ENCODE results near the gene LILRA5.
"Not testable (repeated sequence)": the region's sequence is repeated elsewhere in the genome, so short reads cannot be mapped to it uniquely, and the experiment has no call there.

LILRA5 gene

DNA sequence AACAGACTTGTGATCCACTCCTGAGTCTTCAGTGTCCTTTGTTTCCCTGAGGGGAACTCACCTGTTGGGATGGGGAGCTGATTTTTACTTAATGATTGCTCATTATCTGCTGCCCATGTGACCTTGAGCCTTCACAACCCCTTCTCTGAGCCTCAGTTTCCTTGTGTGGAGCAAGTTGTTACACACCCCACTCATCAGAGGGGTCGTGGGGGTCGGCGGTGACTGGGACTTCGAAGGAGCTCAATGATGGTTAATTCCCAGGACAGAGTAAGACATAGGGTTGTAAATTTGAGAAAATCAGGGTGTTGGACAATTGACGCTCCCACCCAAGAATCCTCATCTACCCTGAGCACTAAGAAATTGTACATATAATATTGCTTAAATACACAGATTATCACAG is 13.5 kb downstream of the LILRA5 start:
- no peak for DNase-seq

DNA sequence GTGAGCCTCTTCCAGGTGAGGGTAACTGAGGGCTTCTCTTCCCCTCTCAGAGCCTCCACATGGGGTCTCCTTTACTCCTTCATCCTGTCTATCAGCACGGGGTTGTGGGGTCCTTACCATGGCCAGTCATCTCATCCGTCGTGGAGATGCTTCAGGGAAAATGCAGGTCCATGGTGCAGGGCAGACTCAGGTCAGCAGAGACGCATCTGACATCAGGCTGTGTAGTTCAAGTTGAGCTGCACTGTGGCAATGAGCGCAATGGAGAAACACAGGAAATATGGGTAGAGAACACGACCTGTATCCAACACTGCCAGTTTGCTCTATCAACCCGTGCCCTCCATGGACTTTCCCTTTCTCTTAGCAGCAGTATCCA is 13.9 kb downstream of the LILRA5 start:
- DNase-seq, result no peak

DNA sequence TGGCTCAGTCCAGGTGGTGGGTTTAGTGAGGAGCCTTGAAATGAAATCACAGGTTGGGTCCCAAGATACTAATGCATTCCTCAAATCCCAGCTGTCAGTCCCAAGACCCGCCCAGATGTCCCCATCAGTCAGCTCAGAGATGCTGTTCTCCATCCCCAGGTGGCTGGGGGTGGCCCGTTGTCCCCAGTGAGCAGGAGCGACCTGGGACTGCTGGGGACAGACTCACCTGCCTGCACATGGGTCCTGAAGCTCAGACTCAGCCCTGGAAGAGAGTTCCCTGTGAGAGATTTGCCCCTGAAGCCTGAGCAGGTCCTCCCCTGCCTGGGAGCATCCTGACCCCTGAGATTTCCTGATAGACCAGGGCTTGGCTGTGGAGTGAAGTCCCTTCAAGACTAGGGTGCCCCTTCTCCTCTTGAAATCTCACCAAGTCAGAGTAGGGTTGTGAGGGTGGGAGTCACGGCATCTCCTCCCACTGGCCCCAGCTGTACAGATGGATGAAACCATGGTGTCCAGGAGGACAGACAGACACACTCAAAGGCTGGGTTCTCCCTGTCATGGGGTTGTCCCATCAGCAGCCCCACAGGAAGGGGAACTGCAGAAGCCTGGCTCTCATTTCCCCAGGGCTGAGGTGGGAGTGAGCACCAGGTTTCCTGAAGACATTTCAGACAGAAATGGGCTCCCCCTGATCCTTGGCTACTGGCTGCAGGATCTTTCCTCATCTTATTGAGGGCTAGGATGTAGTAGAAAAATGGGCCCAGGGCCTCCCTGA is 14.4 kb downstream of the LILRA5 start:
- DNase-seq, result no peak

DNA sequence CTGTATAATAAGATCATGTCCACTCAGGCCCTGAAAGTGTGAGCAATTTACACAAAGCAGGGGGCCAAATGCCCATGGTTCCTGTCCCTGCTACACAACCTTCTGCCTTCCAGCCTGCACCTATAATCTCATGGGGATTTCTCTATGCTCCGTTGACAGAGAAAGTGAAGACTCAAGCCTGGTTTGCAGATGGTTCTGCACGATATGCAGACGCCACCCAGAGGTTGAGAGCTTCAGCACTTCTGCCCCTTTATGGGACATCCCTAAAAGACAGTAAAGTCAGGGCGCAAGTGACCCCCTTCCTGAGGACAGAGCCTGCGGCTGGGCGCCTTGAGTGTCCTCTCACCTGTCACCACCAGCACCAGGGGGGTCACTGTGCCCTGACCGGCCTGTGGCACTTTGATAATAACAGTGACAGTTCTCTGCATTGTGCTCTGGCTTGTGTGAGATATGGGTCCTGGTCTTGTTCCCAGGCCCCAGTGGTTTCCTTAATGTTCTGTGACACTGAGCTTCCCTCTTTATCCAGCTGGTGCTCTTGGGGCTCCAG is 15.1 kb downstream of the LILRA5 start:
- no peak for DNase-seq

DNA sequence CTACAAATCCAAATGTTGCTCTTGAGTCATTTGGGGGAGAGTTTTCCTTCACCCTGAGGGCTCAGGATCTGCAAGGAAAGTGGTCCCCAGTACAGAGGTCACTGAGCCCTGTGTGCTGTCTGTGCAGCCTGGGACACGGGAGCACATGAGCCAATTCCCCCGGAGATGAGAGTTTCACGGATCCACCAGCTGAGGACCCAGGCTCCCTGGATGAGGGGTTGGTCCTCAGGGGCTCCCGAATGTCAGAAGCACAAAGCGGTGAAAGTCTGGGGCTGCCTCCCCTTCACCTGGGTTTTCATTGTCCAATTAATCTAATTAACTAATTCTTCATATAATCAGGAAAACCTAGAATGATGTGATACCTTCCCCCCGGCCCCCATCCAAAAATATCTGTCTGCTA is 18.4 kb downstream of the LILRA5 start:
- DNase-seq, result no peak

DNA sequence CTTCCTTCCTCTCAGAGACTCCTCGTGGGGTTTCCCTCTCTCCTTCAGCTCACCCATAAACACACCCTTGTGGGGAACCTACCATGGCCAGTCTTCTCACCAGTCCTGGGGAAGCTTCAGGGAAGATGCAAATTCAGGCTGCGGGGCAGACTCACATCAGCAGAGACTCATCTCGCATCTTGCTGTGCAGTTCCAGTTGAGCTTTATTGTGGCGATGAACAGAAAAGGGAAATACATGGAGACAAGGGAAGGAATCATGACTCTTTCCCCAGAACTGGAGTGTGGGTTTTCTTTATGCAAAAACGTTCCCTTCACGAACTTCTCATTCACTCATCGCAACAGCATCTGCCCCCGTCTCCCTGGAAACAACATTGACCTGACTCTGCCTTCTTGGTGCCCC is 23.8 kb downstream of the LILRA5 start:
- DNase-seq, result not testable (repeated sequence)

DNA sequence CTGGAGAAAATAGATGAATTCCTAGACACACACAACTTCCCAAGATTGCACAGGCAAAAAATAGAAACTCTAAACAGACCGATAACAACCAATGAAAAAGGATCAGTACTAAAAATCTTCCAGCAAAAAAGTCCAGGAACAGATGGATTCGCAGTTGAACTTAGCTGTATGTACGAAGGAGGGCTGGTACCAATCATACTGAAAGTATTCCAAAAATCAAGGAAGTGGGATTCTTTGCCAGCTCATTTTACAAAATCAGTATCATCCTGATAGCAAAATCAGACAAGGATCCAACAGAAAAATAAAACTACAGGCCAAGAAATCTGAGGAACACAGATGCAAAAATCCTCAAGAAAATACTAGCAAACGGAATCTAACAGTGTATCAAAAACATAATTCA is 25.5 kb downstream of the LILRA5 start:
- DNase-seq, result peak; percentile 72

DNA sequence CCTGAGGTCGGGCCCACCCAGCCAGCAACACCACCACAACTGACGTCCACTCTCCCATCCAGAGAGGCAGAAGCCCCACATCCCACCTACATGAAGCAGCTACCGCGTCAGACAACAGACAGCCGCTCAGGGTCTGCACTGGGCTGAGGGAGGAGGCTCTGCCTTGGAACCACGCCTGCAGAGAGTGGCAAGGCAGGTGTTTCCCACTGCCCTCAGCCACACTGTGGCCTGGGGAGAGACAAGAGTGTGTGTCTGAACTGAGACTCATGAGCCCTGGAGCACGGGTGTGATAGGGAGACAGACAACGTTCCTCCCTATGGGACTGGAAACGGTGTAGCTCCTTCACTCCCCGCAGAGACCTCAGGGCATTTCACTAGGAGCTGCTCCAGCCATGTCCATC is 26.7 kb downstream of the LILRA5 start:
- not testable (repeated sequence) for DNase-seq

DNA sequence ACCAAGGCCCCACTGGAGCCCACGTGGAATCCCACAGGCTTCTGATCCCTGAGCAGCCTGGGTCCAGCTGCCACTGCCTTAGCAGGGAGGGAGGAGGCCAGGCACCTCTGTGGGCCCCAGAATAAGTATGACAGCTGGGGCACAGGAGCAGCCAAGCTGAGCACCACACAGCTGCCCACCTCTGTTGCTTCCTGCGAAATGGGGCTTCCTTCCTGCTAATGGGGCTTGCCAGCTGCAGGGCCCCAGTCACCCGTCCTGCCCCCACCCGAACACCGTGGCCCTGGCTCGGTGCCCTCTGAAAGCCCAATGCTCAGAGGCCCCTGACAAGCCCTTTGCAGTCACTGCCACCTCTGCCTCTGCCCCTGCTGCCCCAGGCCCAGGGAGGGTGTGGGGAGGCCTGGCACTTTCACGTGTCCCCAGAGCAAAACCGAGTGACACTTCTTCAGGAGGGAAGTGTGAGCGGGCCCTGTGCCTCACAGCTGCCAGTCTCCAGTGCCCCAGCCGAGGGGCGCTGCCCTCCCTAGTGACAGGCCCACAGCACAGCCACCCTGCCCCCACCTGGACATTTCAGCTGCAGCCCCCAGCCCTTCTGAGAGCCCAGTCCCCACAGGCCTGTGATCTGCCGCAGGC is 27.4 kb downstream of the LILRA5 start:
- not testable (repeated sequence) for DNase-seq

DNA sequence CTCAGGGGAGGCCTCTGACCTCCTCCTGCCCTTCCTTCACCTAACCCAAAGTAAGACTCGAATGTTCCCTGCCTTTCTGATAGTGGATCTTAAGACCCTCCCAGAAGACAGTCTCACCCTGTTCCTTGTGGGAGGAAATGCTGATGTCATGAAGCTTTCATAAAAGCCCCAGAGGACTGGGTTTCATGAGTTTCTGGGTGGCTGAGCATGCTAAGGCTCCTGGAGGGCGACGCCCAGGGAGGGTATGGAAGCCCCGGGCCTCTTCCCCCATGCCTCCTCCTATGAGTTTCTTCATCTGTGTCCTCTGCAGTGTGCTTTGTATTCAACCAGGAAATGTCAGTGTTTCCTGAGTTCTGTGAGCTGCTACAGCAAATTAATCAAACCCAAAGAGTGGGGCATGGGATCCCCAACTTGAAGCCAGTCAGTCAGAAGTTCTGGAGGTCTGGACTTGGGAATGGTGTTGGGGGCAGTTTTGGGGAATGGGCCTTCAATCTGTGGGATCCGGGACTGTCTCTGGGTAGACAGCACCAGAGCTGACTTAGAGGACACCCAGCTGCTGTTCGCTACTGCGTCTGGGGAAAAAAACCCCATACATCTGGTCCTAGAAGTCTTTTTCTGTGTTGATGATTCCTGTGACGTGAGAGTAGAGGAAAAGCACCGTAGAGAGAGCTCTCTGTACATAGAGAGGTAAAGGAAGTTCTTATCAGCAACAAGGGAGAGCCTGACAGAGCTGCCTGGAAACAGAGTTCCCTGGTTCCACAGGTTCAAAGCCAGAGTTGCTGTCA is 30.1 kb downstream of the LILRA5 start:
- no peak for DNase-seq

DNA sequence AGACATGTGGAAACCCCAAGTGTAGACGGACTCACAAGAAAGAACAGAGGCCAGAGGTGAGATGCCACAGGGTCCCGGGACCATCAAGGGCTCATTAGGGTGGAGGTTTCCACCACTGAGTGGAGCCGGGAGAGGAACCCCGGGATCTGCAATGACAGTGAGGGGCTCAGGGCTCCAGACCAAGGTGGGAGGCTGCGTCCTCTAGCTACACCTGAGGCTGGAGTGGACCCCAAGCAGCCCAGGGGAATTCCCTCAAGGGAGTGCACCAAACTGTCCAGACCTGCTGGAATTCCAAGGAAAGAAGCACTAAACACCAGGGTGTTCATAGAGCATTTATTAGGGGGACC is 31.3 kb downstream of the LILRA5 start:
- not testable (repeated sequence) for DNase-seq

DNA sequence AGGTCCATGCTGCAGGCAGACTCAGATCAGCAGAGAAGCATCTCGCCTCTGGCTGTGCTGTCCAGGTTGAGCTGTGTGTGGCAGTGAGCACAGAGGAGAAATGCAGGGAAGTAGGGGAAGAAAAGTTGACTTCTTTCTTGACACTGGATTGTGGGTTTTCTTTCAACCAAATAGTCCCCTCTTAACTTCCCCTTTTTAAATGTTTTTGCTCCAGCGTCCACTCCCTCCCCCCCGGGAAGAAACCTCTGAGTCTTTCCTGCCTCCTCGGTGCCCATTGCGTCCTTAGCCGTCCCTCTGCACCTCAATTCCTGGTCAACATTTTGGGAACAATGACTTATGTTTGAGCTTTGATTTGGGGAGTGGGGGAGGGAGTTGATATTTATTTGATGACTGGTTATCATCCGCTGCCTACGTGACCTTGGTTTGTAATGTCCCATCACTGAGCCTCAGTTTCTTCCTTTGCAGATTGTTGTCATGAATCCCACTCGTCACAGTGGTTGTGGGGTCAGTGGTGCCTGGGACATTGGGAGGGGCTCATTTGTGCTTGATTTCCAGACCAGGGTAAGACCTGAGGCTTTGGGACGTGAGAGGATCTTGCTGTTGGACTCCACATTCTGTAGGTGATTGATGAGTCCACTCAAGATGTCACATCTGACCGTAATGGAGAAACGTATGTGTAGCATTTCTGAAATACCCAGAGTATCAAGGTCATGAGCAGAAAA is 31.8 kb downstream of the LILRA5 start, which contains the start of gene LILRB2:
LILRB2 (minus strand) TSS at position 104 of the 722 bp plus-strand sequence. CDS start 614 bp downstream, outside the sequence.
- no peak for DNase-seq

DNA sequence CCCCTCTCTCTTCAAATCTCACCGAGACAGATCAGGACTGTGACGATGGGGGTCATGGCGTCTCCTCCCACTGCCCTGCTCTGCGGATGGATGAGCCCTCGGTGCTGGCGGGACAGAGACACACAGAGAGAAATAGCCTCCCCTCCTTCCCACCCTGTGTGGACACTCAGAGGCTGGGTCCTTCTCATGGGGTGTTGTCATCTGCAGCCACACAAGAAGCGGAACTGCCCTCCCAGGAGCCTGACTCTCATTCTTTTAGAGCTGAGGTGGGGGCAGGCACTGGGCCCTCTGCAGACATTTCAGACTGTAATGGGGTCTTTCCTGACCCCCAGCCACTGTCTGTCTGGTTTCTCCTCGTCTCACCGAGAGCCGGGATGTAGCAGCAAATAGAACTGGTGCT is 32.5 kb downstream of the LILRA5 start:
- not testable (repeated sequence) for DNase-seq

DNA sequence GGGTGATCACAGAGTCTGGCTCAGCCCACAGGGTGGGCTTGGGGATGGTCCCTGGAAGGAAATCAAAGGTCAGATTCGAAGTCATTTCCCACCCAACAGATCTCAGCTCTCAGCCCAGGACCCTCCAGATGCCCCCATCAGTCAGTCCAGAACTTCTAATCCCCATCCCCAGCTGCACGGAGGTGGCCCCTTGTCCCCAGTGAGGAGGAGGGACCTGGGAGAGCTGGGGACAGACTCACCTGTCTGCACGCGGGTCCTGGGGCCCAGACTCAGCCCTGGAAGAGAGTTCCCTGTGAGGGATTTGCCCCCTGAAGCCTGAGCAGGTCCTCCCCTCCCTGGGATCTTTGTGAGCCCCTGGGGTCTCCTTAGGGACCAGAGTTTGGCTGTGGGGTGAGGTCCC is 32.9 kb downstream of the LILRA5 start:
- not testable (repeated sequence) for DNase-seq

DNA sequence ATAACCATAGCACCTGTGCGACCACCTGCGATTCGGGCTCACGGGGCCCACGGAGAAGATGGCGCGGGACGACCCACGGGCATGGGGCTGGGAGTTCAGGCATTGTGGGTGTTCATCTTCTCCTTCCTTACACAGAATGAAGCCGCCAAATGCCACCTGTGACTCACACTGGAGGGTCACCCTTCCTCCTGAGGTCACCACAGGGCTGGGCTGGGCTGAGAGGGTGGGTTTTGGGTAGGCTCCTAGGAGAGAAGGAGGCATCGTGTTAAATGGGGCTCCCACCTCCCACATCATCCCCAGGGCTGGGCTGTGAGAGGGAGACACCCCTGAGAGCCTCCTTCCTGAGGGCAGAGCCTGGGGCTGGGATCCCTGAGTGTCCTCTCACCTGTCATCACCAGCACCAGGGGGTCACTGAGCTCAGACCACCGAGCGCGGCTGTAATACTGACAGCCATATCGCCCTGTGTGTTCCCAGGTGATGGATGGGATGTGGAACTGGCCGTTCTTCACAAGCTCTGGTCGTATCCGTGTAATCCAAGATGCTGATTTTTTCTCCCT is 33.5 kb downstream of the LILRA5 start:
- DNase-seq, result no peak

DNA sequence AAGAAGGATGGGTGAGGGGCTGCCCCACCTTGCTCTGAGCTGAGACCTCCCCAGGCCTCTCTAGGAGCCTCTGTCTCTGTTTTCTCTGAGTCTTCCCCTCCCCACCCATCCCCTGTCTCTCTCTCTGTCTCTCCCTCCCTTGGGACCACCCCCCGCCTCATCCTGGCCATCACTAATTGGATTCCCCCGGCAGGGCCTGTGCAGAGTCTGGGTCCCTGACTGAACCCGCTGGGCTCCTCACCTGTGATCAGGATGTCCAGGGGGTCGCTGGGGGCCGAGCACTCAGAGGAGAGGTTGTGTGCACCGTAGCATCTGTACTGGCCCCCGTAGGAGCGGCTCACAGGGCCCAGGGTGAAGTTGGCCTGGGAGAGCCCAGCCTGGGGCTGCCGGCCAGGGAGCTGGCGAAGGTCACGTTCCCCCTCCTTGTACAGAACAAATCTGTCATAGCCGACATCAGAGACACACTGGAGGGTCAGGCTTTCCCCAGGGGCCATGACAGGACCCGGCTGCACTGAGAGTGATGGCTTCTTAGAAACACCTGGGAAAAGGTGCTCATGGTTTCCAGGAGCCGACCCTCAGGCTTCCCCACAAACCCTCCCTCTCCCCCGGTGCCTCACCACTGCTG is 34.3 kb downstream of the LILRA5 start:
- not testable (repeated sequence) for DNase-seq

DNA sequence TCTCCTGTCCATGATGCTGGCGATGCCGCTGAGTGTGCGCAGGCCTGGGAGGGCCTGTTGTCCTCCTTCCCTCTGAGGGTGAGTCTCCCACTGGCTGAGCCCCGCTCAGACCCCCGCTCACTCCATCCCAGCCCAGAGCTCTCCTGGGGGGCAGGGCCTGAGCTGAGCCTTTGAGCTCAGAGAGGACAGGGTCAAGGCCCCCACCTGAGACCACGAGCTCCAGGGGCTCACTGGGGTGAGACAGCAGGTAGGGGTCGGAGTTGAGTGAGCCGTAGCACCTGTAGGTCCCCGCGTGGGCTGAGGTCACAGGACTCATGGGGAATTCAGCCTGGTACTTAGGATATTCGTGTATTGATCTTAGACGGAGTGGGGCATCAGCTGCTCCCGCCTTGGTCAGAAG is 34.9 kb downstream of the LILRA5 start:
- not testable (repeated sequence) for DNase-seq

DNA sequence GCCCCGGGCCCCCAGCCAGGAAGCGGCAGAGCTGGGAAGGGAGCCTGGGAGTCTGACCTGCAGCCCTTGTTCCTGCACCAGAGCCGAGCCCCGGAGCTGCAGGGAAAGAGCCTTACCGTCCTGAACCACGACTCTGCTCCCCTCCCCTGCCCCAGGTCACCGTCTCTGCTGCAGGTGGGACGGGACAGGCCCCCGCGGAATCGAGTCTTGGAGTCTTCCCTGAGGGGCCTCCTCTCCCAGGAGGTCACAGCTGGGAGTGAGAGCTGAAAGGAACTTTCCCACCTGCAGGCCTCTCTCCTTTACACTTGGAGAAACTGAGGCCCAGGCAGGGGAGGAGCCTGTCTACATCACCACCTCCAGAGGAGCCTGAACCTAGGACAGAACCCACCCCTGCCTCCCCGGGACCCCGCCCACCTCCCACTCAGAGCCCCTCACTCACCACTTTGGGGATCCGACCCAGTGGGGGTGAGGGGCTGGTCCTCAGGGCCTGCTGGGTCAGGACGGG is 35.8 kb downstream of the LILRA5 start:
- not testable (repeated sequence) for DNase-seq

DNA sequence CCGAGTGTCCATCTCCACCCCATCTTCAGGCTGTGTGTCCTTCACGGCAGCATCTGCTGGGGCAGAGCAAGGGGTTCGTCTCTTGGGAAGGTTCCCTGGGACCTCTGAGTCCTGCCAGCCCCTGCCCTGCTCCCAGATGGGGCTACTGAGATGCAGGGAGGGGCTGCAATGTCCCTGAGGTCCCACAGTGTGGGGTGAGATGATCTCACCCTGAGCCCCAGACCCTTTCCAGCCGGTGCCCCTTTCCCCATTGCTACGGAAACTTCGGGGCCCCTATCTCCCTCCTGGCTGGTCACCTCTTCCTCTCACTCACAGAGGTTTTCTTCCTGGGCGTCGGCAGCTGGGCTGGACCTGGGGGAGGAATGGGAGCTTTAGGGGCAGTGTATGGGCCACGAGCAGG is 37.0 kb downstream of the LILRA5 start:
- no peak for DNase-seq

DNA sequence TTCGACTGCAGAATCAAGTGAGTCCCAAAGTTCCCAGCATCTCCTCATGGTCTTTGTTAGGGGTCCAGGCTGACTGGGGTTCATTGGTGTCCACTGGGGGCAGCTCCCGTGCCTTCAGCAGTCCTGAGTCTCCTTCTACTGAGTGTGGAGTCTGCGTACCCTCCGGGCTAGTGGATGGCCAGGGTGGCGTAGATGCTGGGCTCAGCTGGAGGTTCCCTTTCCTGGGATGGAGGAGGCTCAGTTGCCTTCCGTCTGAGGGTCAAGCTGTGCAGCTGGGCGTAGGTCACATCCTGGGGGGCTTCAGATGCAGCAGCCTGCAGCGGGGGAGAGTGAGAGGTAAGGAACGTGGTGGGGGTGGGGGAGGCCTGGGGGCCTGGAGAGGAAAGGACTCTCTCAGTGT is 38.5 kb downstream of the LILRA5 start:
- not testable (repeated sequence) for DNase-seq

DNA sequence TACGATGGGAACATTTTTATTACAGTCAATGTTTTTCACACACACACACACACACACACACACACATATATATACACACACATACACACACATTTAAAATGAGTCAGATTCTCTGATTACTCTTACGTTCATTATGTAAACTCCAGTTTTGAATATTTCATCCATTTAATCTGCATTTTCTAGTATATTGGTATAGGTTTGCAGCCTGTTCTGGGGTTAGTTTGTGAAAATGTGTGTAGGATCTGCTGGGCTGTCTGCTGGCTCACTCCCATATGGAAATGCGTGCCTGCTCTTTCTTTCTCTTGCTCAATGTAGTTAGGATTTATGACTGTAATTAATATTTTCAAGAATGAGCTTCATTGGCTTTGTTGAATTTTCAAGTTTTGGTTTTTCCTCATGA is 39.1 kb downstream of the LILRA5 start:
- no peak for DNase-seq

DNA sequence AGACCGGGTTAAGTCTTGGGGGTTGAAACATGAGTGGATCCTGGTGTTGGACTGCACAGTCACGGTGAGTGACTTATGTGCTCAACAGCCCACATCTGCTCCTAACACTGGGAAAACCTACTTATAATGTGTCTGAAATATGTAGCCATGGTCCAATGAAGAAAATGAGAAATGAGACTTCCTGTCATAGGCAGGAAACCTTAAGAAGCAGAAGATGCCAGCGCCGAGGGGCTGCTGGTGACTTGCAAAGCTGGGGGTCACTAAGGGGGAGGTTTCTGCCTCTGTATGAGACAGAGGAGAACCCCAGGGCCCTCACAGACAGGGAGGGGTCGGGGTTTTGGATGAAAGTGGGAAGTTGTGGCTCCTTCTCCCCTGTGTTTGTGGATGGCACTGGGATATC is 40.8 kb downstream of the LILRA5 start:
- DNase-seq, result not testable (repeated sequence)
